Sciatic nerve (tissue), 2 donors: ENCODE results near the gene HSBP1L1. TPM values are rescaled to one million over a fixed set of nuclear protein-coding genes. Genes with fewer than 3 reads are reported as not detected.
A peak's percentile ranks its signal among the peaks of the same experiment; 100 is the strongest.
"Not testable (repeated sequence)": the region's sequence is repeated elsewhere in the genome, so short reads cannot be mapped to it uniquely, and the experiment has no call there.

Source experiments
- ATAC-seq: fragments of 200-7000 bp; cut with Tn5 transposase; one replicate; pipeline ENCODE4 v1.9.1; 2020; ENCODE audit warnings: mild to moderate bottlenecking, moderate library complexity
- DNase-seq: peaks from one replicate; pipeline ENCODE4 v3.0.0-alpha.2; 2020; ENCODE audit warnings: low spot score
- intact Hi-C: fragments of 100-400 bp; cut with DNase I; formaldehyde crosslinking; loops from one replicate; pipeline ENCODE4 v1.14.2; 2022
- total RNA-seq: library from RNA; stranded (reverse); fragmentation: NEBNext Ultra II Directional; extraction: Animal tissue kit (Norgen Biotek cat#: 25700); gene quantifications from one replicate; pipeline ENCODE4 v1.2.1, GENCODE V29; 2021
- donor health status: DM: no; HTN: no; CAD: no.
- donor health status: DM: no; HTN: no; CAD: no.

The HSBP1L1 gene
- total RNA-seq, 1 donor from 2014 or later: 16.9 TPM

GRCh38 chr18:79972720-79973119, 8.3 kb downstream of the HSBP1L1 start:
- intact Hi-C loops: no loop called here
- DNase-seq: no peak
- ATAC-seq: no peak

GRCh38 chr18:79973517-79973916, 9.1 kb downstream of the HSBP1L1 start:
- DNase-seq: no peak
- no peak for ATAC-seq
- intact Hi-C loops: no loop called here

- DNase-seq: no peak
- ATAC-seq: no peak
- intact Hi-C loops: no loop called here
These were observed 9.7 kb downstream of the HSBP1L1 start for GRCh38 chr18:79974025-79974654.

GRCh38 chr18:79975043-79975442, 10.6 kb downstream of the HSBP1L1 start:
- DNase-seq: no peak
- no peak for ATAC-seq
- intact Hi-C loops: no loop called here

GRCh38 chr18:79975985-79976680, 11.7 kb downstream of the HSBP1L1 start:
- ATAC-seq: no peak
- no peak for DNase-seq
- intact Hi-C loops: no loop called here

- DNase-seq (no peak), ATAC-seq (no peak)
- intact Hi-C loops: no loop called here
These were observed 15.4 kb downstream of the HSBP1L1 start for GRCh38 chr18:79979843-79980242.

- ATAC-seq: no peak
- DNase-seq: no peak
These were observed 16.1 kb downstream of the HSBP1L1 start for GRCh38 chr18:79980585-79980984.

GRCh38 chr18:79982736-79983135, 18.3 kb downstream of the HSBP1L1 start:
- no peak for ATAC-seq
- intact Hi-C loops: no loop called here
- no peak for DNase-seq

More at GRCh38 chr18:79980585-79980984, 16.1 kb downstream of the HSBP1L1 start:
- intact Hi-C loops: no loop called here

GRCh38 chr18:79983253-79983652, 18.8 kb downstream of the HSBP1L1 start:
- intact Hi-C loops: no loop called here
- ATAC-seq (no peak), DNase-seq (no peak)

- ATAC-seq: no peak
- intact Hi-C loops: no loop called here
- no peak for DNase-seq
These were observed 19.4 kb downstream of the HSBP1L1 start for GRCh38 chr18:79983793-79984192.

GRCh38 chr18:79985172-79985571, 20.7 kb downstream of the HSBP1L1 start:
- DNase-seq (no peak), ATAC-seq (no peak)
- intact Hi-C loops: no loop called here

GRCh38 chr18:79986726-79987125, 22.3 kb downstream of the HSBP1L1 start:
- intact Hi-C loops: no loop called here
- DNase-seq (no peak), ATAC-seq (no peak)

- no peak for ATAC-seq
- intact Hi-C loops: no loop called here
These were observed 23.1 kb downstream of the HSBP1L1 start for GRCh38 chr18:79987566-79987965.

GRCh38 chr18:79988071-79988450, 23.6 kb downstream of the HSBP1L1 start:
- peak; percentile 79 for DNase-seq
- ATAC-seq: peak; percentile 65
- intact Hi-C loops: no loop called here

More at GRCh38 chr18:79987566-79987965, 23.1 kb downstream of the HSBP1L1 start:
- DNase-seq: no peak

GRCh38 chr18:79988451-79989194, 24.2 kb downstream of the HSBP1L1 start, which contains the start of gene TXNL4A:
TSS of gene TXNL4A (minus strand) at chr18:79988563. CDS start at chr18:79988392, 171 bp downstream.
- intact Hi-C loops: no loop called here
- ATAC-seq (peak; percentile 98), DNase-seq (peak; percentile 91)

GRCh38 chr18:79989195-79989497, 24.7 kb downstream of the HSBP1L1 start:
- intact Hi-C loops: no loop called here
- ATAC-seq (peak; percentile 18), DNase-seq (peak; percentile 69)

- no peak for ATAC-seq
- no peak for DNase-seq
- intact Hi-C loops: no loop called here
These were observed 27.1 kb downstream of the HSBP1L1 start for GRCh38 chr18:79991494-79991893.

GRCh38 chr18:79999701-80000100, 35.3 kb downstream of the HSBP1L1 start:
- intact Hi-C loops, ATAC-seq, DNase-seq: not testable (repeated sequence)

GRCh38 chr18:80000877-80001276, 36.4 kb downstream of the HSBP1L1 start:
- intact Hi-C loops: no loop called here
- ATAC-seq (no peak), DNase-seq (no peak)

GRCh38 chr18:80002468-80002867, 38.0 kb downstream of the HSBP1L1 start:
- ATAC-seq (no peak), DNase-seq (no peak)
- intact Hi-C loops: no loop called here
